ENCODE measurements around the gene CCDC61.

The CCDC61 gene

GRCh38 chr19:46015687-46016425 lies 20.6 kb downstream of the CCDC61 start:
- DNase-seq (ENCODE audit: low spot score): no peak

GRCh38 chr19:46016426-46017094 lies 21.3 kb downstream of the CCDC61 start:
- DNase-seq (ENCODE audit: low spot score): peak; percentile 78

- DNase-seq (ENCODE audit: low spot score): no peak
Observed at GRCh38 chr19:46017095-46017429, 21.8 kb downstream of the CCDC61 start.

DNA sequence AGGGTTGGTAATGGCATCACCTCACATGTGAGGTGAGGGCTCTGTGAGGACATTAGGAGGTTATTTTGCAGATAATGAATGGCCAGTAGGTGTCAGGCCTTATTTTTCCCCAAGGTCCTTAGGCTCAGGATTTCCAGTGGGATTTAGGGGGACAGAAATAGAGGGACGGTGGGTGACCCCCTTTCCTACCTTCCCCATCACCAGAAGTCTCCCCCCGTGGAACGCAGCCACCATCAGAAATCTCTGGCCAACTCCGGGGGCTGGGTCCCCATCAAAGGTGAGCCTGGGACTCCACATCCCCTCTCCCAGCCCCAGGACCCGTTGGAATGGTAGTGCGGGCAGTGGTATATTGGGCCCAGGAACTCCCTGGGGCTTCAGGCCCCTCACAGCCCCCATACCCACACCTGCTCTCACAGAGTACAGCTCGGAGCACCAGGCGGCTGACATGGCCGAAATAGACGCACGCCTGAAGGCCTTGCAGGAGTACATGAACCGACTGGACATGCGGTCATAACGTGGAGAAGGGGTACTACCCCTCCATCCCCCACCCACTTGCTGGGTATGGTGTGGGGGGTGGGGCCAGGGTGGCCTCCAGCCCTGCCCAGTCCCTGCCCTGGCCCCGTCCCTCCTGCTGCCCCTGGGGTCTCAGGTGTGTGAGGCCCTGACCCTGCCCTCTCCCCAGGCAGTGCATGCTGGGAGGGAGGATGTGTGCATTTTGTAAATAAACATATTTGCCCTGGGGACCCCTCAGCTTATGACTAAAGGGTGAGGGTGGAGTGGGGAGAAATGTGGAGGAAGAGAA lies 22.8 kb downstream of the CCDC61 start:
- no peak for DNase-seq (ENCODE audit: low spot score)

- no peak for DNase-seq (ENCODE audit: low spot score)
Observed at GRCh38 chr19:46018729-46019251, 23.5 kb downstream of the CCDC61 start.

- DNase-seq (ENCODE audit: low spot score): no peak
Observed at GRCh38 chr19:46019270-46019669, 24.0 kb downstream of the CCDC61 start.

DNA sequence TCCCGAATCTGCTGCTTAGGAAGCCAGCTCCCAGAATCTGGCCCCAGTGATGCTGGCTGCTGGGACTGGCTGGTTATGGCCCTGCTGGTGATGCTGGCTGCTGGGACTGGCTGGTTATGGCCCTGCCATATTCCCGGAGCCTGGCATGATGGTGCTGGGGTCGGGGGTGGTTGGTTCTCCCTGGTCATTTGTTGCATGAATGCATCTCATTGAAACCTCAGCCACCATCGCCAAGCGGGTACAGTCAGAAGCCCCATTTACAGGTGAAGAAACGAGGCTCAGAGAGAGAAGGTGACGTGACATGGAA lies 25.5 kb downstream of the CCDC61 start:
- DNase-seq (ENCODE audit: low spot score): no peak

- no peak for DNase-seq (ENCODE audit: low spot score)
Observed at GRCh38 chr19:46021531-46022041, 26.3 kb downstream of the CCDC61 start.

- DNase-seq (ENCODE audit: low spot score): no peak
Observed at GRCh38 chr19:46022061-46022430, 26.8 kb downstream of the CCDC61 start.

DNA sequence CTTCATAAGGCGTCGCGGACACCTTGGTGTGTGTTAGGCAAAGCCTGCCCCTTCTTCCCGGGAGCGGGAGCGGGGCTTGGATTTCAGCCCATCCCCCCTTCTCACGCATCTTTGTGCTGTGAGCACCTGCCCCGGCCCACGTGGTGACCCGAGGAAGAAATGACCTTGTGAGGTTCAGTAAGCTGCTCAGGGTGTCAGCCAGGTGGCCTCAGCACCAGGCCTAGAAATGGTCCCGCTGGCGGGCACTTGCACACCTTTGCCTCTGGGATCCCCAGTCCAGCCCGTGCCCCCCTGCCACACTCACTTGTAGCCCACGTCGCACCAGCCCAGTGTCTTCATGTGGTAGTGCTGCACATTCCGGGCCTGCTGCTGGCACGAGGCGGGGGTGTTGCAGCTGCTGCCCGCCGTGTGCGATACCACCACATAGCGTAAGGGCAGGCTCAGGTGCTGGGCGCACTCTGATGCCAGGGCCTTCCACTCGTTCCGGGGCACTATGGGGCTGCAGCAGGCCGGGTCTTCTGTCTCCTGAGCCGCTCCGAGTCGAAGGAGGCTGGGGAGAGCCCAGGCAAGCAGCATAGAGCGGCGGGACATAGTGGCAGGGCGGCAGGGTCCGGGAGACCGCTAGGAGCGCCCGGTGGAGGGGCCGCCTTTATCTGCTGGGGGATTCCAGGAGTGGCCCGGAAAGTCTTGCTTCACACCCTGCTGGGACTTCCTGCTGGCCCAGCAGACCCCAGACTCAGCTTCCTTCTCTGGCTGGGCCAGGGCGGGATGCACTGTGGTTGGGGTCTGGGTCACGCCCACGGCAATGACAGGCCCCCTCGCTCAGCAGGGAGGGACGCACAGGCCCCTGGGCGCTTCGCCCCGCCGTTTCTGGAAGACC lies 27.4 kb downstream of the CCDC61 start, which contains the start of gene PGLYRP1:
PGLYRP1 (minus strand) TSS at position 623 of the 880 bp plus-strand sequence; CDS start at position 591, 32 bp downstream.
- DNase-seq (ENCODE audit: low spot score): no peak

- DNase-seq (ENCODE audit: low spot score): no peak
Observed at GRCh38 chr19:46023311-46023779, 28.1 kb downstream of the CCDC61 start.

DNA sequence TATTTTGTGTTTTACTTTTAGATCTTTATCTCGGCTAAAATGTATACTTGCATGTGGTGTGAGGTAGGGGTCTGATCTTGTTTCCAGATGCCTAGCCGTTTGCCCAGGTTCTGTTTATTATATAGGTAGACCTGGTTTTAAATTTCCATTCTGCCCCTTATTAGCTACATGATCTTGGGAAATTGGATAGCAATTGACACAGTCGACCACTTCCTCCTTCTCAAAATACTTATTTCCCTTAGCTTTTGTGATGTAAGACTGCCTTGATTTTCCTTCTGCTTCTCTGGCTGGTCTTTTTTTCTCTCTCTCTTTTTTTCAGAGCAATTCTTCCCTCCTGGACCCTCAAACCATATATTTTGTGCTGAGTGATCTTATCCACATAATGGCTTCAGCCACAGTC lies 30.6 kb downstream of the CCDC61 start:
- no peak for DNase-seq (ENCODE audit: low spot score)

DNA sequence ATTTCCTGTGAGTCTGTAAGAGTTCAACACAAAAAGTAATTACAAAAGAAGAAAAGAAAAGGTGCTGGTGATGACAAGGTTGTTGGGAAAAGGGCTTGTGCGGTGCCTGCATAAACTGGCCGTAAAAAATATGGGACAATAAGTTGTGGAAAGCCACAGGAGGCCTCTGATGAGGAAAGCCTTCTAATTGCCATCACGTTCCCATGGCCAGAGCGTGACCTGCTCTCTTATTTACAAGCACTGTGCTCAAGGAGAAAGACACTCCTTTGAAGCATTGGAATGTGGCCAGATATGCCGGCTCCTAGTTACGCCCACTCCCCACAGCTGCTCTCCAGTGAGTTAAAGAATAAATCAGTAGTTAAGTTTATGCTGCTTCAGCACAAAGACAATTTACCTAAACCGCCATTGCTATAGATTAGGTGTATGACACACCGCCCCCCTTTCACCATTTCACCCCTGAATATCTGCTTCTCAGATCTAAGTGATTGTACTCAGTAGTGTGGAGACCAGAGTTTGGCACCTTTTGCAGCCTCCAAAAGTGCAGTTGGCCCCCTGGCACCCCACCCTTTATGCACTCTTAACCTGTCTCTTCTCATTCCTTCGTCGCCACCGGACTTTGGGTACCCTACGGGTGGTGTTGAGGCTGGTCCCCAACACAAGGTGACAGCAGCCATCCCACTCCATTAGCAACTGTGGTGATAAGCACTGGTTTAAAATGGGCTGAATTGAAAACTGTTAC lies 35.7 kb downstream of the CCDC61 start:
- DNase-seq (ENCODE audit: low spot score): no peak

- no peak for DNase-seq (ENCODE audit: low spot score)
Observed at GRCh38 chr19:46031781-46032596, 36.7 kb downstream of the CCDC61 start.

GRCh38 chr19:46032597-46033025 lies 37.3 kb downstream of the CCDC61 start:
- no peak for DNase-seq (ENCODE audit: low spot score)

GRCh38 chr19:46033401-46033800 lies 38.1 kb downstream of the CCDC61 start:
- no peak for DNase-seq (ENCODE audit: low spot score)

- no peak for DNase-seq (ENCODE audit: low spot score)
Observed at GRCh38 chr19:46035546-46035945, 40.3 kb downstream of the CCDC61 start.

- no peak for DNase-seq (ENCODE audit: low spot score)
Observed at GRCh38 chr19:46035986-46036743, 40.9 kb downstream of the CCDC61 start.

GRCh38 chr19:46036744-46037128 lies 41.5 kb downstream of the CCDC61 start:
- no peak for DNase-seq (ENCODE audit: low spot score)

All from globus pallidus (tissue), 1 donor.